MV-4-11 (cell line): Measurements from ENCODE around the gene SLC6A18.
"Not testable (repeated sequence)": the region's sequence is repeated elsewhere in the genome, so short reads cannot be mapped to it uniquely, and the experiment has no call there.

ENCODE experiments used
- DNase-seq: peaks from one replicate; lab custom pipeline; 2025; lab: John Stamatoyannopoulos, UW

SLC6A18 gene

DNA sequence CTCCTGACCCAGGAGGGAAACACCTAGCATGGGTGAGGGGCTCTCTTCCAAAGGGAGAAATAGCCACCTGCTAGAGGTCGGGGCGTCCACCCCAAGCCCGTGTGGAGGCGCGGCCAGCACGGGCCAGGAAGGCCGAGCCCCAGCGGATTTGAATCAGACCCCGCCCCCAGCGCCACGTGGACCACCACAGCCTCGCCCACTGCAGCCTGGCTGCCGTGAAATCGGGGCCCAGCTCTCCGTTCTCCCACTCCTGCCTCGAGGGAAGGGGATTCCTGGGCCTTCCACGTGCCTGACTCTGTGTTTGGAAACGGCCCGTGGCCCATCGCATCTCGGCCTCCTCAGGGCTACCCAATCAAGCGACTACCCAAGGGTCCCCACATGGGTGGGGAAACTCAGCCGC lies 31.6 kb downstream of the SLC6A18 start:
- no peak for DNase-seq

DNA sequence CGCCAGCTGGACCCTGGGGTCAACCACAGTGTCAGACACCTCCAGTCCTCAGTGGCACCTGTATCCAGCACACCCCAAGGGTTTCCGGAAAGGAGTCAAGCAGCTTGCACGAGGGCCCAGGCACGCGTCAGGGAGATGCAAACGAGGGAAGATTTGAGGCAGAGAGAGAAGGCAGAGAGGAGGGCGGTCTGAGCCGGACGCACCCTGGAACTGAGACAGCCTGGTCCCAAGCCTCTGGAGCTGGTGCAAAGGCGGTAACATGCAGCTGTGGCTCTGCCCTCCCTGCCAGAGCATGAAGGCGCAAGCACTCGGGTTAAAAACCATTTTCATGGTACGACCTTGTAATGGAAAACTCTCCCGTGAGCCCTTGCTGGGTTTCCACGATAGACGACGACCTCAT lies 32.2 kb downstream of the SLC6A18 start:
- DNase-seq, result no peak

DNA sequence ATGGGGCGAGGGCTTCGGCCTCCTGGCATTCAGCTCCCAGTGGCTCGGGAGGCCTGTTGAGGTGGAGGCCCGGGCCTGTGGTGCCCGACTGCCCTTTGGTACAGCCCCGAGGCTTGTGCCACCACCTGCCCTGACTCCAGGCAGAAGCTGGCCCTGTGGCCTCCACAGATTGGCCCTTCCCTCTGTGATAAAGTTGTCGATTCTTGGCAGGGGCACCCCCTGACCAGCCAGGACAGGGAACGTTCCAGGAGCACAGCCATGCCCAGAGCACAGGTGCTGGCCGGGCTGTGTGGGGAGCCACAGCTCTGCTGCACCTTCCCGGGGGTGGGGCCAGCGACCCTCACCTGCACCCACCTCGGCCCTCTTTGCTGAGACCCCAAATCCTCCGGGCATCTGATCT lies 32.7 kb downstream of the SLC6A18 start:
- no peak for DNase-seq

DNA sequence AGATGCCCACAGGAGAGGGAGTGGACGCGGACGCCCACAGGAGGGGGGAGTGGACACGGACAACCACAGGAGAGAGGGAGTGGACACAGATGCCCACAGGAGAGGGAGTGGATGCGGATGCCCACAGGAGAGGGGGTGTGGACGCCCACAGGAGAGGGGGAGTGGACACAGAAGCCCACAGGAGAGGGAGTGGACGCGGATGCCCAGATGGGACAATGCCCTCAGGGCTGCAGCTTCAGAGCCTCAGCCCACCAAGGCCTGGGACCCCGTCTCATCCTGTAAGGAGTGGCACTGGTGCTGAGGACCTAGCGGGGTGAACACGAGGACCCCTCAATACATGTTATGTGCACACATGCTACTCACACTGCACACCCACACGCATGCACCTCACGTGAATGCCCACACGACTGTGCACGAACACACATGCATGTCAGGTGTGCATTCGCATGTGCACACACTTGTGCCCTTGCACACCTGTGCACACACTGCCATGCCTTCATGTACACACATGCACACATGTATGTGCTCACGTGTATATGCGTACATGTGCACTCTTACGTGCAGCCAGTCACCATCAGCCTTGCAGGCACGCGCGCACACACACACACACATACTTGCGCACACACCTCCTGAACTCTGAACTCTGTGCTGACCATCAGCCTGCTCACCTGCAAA lies 34.8 kb downstream of the SLC6A18 start:
- no peak for DNase-seq

DNA sequence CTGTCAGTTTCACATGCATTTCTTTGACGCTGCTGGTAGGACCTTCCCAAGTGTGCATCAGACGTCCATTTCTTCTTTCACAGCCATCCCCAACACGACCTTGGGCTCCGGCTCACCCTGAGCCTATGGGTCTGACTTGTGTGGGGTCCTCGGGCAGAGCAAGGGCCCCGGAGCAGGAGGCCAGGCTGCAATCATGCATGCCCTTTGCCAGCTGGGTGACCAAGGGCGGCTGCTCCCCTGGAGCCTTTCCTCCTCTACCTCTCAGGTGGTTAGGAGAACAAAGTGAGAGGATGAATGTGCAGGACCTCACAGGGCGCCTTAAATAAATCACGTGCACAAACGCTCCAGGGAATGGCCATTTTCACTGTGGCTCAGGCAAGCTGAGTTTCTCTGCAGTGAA lies 36.5 kb downstream of the SLC6A18 start:
- no peak for DNase-seq

DNA sequence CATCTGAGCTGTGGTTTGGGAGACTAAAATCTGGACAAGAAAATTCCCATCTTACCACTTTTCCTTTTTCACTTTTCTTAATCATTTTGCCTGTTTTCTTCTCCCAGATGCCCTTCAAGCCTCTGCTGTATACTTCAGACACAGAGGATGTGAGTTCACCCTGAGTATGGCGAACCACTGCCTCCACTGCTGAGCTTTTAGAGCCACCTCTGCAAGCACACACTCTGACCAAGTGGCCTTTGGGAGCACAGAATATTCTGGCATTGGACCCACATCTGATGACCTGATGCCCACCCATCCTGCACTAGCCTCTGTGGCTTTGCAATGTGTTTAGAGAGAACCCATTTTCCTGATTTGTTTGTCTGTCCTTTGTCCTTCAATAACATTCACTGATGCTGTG lies 37.2 kb downstream of the SLC6A18 start:
- no peak for DNase-seq

DNA sequence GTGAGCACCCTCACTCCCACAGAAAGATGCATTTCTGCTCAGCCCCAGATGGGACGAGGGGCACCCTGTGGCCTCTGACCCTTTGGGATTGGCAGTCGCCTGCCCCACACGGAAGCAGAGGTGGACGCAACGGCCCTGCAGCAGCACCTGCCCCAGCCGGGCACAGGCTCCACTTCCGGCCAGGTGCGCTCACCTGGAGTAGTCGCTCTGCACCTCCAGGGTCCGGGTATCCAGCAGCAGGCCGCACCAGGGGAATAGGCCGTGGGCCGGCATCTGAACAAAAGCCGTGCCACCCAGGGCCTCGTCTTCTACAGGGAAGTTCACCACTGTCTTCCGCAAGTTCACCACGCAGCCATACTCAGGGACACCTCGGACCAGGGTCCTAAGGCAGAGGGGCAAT lies 39.0 kb downstream of the SLC6A18 start:
- no peak for DNase-seq

DNA sequence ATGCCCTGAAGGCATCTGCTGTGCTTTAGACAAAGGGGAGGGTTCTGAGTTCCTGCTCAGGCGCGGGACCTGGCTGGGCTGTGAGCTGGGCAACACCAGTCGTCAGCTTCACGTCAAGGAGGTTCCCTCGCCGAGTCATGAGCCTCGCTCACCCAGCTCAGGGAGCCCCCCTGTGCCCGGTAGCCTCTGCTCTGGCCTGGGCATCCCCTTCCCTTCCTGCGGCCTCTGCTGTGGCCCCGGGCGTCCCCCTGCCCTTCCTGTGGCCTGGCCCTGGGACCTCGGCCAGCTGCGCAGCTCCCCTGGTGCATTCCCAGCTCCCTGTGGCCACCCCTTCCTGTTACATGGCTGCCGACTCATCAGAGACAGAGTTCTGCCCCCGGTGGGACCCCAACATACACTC lies 39.8 kb downstream of the SLC6A18 start:
- DNase-seq, result no peak

DNA sequence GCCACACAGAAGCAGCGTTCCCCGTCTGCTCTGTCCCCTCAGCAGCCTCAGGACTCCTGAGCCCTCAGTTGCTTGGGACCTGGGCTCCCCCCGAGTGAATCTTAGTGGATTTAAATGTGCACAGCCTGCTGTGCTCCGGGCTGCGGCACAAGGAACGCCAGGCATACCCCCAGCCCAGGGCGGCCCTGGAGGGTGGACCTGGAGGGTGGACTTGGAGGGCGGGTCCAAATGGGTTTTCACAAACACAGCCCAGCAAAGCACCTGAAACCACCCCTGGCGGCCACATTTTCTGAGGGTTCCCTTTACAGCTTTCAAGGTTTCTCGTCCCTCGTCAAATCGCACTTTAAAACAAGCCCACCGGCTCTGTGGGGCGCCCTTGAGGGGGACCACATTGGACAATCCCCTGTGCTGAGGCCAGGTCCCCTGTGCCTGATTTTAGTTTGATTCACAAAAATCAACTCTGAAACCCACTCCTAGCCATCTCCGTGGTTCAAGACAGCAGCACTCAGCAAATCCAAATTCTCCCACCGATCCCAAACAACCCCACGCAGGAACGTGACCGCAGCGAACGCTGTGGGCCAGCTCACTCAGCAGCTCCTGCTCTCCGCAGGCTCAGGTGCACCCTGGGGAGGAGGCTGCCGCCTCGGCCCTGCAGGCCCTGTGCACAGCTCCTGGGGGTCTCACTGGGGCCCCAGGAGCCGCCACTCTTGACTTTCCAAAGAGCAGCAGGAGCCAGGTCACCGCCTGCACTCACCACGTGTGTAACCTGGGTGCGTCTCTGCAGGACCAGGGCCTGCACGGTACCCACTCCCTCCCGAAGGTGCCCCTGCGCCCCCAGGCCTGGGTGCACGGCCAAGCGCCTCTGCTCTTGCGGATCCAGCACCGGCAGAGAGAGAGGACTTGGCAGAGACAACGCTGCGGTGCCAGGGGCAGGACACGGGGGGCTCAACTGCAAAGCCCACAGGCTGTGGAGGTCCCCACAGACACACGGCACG lies 40.6 kb downstream of the SLC6A18 start:
- no peak for DNase-seq

DNA sequence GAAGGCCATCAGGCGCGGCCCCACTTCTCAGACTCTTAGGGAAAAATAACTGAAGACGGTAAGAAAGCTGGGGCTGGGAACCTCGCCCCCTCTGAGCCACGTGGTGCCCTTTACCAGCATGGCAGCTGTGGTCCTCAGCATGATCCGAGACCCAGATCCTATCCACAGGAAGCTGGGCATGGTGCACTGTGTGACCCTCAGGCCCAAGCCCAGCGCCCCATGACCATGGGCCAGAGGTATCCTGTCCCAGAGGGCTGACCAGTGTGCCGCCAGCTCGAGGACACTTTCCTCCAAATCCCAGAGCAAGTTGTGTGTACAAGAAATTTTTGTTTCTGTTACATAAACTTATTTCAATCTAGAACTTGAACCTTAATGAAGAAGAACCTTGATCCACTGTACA lies 41.6 kb downstream of the SLC6A18 start:
- DNase-seq, result no peak

DNA sequence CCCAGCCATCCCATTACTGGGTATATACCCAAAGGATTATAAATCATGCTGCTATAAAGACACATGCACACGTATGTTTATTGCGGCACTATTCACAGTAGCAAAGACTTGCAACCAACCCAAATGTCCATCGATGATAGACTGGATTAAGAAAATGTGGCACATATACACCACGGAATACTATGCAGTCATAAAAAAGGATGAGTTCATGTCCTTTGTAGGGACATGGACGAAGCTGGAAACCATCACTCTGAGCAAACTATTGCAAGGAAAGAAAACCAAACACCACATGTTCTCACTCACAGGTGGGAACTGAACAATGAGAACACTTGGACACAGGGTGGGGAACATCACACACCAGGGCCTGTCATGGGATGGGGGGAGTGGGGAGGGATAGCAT lies 42.3 kb downstream of the SLC6A18 start:
- not testable (repeated sequence) for DNase-seq

DNA sequence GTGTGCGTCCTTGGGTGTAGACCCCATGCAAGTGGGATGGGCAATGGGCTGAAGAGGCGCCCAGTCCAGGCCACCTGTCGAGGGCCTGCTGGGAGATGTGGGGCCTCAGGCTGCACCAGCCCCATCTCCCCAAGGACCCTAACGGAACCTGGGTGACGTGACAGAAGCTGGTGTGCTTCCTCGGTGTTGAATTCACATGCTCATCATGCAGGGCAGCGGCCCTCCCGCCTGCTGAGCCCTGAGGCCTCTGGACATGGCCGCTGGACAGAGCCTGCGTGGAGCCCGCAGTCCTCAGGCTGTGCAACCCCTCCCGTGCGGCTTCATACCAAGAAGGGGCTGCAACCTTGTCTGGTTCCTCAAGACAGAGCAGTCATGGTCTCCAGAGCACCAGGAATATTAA lies 42.9 kb downstream of the SLC6A18 start:
- no peak for DNase-seq

DNA sequence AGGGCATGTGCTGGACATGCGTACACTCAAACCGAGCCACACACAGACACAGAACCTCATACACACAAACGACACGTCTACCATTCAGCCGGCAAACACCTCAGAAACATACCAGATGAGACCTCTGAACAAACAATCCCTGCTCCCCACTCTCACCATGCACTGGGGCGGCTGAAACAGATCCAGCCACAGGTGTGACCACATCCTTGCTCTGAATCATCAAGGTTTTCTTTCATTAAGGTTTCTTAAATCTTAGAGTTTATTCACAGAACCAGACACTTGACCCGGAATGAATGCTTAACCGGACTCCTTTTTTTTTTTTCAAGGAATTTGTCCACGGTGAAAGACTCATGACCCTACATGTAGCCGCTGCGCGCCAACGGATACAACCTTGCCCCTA lies 43.5 kb downstream of the SLC6A18 start:
- no peak for DNase-seq

DNA sequence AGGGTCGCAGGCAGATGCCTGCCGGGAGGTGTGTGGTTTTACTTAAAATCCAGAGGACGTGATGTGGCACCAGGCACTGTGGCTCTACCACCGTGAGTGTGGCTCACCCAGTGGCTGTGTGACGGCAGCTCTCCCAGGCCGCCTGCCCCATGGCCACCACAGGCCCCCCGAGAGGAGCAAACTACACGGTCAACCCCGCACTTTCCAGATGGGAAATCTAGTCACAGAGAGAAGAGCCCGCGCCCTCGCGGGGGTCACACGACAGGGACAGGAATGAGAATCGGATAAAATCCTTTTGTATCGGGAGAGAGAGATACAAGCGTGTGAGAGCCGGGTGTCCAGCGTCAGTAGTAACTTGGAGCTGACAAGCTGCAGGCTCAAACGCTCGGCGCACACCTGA lies 45.2 kb downstream of the SLC6A18 start:
- no peak for DNase-seq

DNA sequence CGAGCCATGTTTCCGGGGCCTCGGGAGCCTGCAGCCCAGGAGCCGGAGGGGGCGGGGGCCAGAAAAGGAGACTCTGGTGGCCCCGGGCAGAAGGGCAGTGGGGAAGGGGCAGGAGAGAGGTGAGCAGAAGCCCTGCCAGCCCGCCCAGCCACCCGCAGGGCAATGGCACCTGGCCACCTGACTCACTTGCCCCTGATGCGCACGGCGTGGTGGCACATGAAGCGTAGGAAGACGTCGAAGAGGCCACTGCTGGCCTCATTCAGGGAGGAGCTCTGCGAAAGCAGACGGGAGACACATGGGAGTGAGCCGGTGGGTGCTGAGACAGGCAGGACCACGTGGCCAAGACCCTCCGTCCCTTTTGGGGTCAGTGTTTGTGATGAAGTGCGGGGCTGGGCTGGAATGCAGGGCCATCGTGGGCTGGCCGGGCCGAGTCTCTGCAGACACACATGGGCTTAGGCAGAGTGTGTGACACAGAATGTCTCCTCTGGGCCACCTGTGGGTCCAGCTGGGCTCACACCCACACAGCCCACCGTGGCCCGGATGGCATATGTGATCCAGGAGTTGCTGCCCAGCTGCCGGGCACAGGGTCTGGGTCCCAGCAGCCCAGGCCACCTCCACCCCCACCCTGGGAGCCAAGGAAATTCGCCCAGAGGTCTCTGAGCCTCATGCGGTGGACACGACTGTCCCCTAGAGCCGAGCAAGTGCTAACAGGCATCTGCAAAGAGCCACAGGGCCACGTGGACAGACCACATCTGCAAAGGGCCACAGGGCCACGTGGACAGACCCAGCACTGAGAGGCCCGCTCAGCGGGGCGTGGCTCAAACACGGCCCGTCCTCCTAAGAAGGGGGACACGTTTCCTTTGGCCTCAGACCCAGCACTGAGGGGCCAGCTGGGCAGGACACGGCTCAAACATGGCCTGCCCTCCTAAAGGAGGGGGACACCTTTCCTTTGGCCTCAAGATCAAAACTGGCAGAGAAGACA lies 46.0 kb downstream of the SLC6A18 start:
- no peak for DNase-seq

DNA sequence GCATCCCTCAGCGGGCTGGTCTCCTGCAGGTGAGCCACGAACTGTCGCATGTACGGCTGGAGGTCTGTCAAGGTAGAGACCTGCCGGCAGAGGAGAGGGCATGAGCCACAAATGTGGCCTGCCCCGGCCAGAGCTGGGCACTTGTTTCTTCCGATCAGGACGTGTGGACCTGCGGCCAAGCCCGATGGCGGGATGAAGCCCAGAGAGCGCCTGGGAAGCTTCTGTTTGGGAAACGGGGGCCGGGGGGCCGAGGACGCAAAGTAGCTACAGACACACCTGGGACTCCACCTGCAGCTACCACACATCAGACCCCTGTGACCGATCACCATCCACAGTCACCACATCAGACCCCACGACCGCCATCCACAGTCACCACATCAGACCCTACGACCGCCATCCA lies 47.0 kb downstream of the SLC6A18 start:
- no peak for DNase-seq

DNA sequence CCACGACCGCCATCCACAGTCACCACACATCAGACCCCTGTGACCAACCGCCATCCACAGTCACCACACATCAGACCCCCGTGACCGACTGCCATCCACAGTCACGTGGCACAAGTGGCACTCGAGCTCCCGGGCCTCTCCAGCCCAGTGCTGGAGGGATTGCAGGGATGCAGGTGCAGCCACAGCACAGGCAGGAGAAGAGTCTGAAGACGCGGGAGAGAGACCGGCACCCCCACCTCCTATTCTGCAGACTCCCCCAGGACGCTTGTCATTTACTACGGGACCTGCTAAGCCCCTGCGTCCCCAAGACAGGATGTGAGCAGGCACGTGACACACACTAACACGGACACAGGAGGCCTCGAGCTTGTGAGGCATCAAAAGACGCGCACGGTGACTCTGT lies 48.6 kb downstream of the SLC6A18 start:
- DNase-seq, result no peak

DNA sequence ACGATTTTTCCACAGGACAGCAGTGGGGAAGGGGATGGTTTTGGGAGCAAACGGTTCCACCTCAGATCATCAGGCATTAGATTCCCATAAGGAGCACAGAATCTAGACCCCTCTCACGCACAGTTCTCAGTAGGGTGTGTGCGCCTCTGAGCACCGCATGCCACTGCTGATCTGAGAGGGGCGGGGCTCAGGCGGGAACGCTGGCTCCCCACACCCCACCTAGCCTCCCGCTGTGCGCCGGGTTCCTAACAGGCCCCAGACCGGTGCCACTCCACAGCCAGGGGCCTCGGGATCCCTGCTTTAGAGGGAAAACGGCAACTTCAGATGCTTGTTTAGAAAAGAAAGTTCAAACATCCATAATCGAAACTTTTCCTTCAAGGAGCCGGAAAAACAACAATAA lies 49.3 kb downstream of the SLC6A18 start:
- no peak for DNase-seq

DNA sequence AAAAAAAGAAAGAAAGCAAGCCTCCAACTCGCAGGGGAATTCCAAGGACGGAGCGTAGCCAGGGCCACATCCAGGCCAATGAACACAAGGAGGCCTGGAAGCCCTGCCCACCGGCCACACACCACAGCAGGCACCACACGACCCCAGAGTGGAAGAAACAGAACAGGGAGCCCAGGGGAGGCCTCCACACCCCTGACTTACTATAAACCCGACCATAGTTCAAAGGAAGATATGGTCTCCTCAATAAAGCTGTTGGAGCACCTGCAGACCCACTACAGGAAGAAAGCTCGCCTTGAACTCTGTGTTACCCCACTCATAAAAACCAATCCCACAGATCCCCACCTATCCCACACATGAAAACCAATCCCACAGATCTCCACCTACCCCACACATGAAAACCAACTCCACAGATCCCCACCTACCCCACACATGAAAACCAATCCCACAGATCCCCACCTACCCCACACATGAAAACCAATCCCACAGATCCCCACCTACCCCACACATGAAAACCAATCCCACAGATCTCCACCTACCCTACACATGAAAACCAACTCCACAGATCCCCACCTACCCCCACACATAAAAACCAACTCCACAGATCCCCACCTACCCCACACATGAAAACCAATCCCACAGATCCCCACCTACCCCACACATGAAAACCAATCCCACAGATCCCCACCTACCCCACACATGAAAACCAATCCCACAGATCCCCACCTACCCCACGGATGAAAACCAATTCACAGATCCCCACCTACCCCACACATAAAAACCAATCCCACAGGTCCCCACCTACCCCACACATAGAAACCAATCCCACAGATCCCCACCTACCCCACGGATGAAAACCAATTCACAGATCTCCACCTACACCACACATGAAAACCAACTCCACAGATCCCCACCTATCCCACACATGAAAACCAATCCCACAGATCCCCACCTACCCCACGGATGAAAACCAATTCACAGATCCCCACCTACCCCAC lies 50.5 kb downstream of the SLC6A18 start:
- not testable (repeated sequence) for DNase-seq

DNA sequence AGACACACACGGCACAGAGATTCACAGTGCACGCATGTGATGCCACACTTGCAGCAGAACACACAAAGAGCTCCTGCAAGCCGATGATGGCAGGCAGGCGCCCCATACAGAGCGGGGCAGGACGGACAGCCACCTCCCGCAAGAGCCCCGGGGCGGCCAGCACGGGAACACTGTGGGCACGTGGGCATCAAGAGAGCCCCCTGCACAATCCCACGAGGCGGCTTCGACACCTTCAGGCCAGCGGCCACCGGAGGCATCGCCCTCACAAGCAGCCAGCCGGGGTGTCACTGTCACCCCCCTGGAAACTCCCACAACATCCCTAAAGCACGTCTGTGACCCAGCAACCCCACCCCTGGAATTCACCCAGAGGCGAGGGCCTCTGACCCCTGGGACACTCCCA lies 51.7 kb downstream of the SLC6A18 start:
- DNase-seq, result no peak

DNA sequence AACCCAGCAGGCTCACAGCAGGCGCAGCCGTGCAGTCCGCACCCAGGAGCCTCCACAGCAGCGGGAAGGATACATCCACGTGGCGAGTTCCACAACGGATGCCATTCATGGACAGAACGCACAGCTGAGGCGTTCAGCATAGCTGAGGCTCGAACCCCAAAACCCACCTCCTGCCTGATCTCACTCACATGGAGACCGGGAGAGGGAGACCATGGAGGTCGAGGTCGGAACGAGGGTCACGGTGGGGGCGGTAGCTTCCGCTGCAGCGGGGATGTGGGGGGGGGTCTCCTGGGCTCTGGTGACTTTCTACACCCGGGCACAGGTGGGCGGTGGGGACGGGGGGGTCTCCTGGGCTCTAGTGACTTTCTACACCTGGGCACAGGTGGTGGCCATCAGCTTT lies 52.1 kb downstream of the SLC6A18 start:
- no peak for DNase-seq
